ENCODE results near the gene CRAT.

DNA sequence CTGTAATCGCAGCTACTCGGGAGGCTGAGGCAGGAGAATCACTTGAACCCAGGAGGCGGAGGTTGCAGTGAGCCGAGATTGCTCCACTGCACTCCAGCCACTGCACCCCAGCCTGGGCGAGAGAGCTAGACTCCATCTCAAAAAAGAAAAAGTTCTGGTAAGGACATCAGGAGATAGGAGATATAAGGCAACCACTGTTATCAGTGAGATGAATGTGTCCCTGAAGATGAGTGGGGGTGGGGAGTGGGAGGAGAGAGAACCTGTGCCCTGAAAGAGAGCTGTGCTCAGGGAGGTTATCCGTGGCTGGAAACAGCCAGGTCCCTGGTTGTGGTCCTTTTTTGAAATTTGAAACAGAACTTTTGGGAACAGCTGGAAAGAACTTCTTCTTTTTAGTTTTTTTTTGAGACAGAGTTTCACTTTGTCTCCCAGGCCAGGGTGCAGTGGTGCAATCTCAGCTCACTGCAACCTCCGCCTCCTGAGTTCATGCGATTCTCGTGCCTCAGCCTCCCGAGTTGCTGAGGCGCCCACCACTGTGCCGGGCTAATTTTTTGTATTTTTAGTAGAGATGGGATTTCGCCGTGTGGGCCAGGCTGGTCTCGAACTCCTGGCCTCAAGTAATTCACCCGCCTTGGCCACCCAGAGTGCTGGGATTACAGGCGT lies 3.2 kb upstream of the CRAT start:
- TF ChIP-seq, protein P1, sequence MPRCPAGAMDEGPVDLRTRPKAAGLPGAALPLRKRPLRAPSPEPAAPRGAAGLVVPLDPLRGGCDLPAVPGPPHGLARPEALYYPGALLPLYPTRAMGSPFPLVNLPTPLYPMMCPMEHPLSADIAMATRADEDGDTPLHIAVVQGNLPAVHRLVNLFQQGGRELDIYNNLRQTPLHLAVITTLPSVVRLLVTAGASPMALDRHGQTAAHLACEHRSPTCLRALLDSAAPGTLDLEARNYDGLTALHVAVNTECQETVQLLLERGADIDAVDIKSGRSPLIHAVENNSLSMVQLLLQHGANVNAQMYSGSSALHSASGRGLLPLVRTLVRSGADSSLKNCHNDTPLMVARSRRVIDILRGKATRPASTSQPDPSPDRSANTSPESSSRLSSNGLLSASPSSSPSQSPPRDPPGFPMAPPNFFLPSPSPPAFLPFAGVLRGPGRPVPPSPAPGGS (IDR thresholded peaks at IDR 0.05) = no peak
- no peak for TF ChIP-seq SREBF2 (IDR thresholded peaks at IDR 0.05)
- no peak for TF ChIP-seq NR3C1 (IDR thresholded peaks at IDR 0.05)
- TF ChIP-seq, protein P2, sequence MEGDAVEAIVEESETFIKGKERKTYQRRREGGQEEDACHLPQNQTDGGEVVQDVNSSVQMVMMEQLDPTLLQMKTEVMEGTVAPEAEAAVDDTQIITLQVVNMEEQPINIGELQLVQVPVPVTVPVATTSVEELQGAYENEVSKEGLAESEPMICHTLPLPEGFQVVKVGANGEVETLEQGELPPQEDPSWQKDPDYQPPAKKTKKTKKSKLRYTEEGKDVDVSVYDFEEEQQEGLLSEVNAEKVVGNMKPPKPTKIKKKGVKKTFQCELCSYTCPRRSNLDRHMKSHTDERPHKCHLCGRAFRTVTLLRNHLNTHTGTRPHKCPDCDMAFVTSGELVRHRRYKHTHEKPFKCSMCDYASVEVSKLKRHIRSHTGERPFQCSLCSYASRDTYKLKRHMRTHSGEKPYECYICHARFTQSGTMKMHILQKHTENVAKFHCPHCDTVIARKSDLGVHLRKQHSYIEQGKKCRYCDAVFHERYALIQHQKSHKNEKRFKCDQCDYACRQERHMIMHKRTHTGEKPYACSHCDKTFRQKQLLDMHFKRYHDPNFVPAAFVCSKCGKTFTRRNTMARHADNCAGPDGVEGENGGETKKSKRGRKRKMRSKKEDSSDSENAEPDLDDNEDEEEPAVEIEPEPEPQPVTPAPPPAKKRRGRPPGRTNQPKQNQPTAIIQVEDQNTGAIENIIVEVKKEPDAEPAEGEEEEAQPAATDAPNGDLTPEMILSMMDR (IDR thresholded peaks at IDR 0.05) = no peak
- no peak for TF ChIP-seq KDM5A (IDR thresholded peaks at IDR 0.05)
- no peak for TF ChIP-seq EP300 (IDR thresholded peaks at IDR 0.05)
- TF ChIP-seq RNF2 (IDR thresholded peaks at IDR 0.05; ENCODE audit: borderline replicate concordance, low read depth) = no peak
- no peak for TF ChIP-seq ZSCAN20 (CRISPR knock-in tag; IDR thresholded peaks at IDR 0.05)
- TF ChIP-seq POLR2A (IDR thresholded peaks at IDR 0.05; ENCODE audit: low read length) = no peak

Data from A549 (cell line).